ENCODE results near the gene MYL6B. TPM values are rescaled to one million over a fixed set of nuclear protein-coding genes. Genes with fewer than 3 reads are reported as not detected.
A peak's percentile ranks its signal among the peaks of the same experiment; 100 is the strongest.

Gene MYL6B
- total RNA-seq, 4 donors from 2014 or later = 26.3 to 51.0 (median 37.8) TPM

DNA sequence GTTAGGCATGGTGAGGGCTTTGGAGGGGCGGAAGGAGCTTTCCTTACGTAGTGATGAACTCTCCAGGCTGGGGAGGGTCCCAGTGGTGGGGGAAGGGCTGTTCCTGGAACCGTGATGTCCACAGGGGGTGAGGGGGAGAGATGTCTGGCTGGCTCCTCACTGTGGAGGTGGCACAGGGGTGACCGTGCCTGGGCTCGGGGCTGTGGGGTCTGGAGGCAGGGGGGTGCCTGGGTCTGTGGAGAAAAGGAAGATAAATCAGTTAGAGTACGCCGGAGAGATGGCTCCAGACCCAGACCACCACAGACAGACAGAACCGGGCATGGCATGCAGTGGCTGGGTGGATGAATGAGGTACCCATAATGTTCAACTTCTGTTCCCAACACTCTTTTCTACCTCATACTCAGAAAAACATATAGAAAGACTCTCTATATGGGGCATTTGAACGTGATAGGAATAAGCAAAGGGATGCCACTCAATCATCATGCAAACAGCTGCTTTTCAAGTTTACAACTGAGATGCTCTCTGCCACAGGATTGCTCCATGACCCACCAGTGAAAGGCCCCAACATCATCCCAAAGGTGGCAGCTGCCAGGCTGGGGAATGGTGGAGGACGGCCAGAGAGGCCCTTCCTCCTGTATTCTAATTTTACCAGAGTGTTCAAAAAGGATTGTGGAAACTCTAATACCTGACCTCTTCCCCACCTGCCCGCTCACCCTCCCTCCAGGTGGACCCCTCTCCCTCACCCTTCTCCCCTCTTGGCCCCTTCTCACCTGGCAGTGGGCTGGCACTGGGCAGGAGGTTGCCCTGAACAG, 11.4 kb downstream of the MYL6B start:
- intact Hi-C loops (cut with DNase I) = no loop called here
- Histone ChIP-seq H3K27me3 (no peaks in the 10 kb centered on the region), H3K4me1 (peaks cover 21 to 40% (median 32%) of the 10 kb centered on the region in 3 donors), H3K36me3 (peaks cover 60 to 95% (median 61%) of the 10 kb centered on the region in 3 donors), H3K27ac (peak overlapping the region in 3 of 4 donors; percentile 47 to 99 (median 93)), H3K9me3 (no peaks in the 10 kb centered on the region), H3K4me3 (no peak overlapping the region)
- WGBS, 2 donors = 61 to 62% methylated on average over 7 to 11 of the region's 11 CpGs
- TF ChIP-seq POLR2A (IDR thresholded peaks at IDR 0.05) = no peak
- TF ChIP-seq, protein P1, sequence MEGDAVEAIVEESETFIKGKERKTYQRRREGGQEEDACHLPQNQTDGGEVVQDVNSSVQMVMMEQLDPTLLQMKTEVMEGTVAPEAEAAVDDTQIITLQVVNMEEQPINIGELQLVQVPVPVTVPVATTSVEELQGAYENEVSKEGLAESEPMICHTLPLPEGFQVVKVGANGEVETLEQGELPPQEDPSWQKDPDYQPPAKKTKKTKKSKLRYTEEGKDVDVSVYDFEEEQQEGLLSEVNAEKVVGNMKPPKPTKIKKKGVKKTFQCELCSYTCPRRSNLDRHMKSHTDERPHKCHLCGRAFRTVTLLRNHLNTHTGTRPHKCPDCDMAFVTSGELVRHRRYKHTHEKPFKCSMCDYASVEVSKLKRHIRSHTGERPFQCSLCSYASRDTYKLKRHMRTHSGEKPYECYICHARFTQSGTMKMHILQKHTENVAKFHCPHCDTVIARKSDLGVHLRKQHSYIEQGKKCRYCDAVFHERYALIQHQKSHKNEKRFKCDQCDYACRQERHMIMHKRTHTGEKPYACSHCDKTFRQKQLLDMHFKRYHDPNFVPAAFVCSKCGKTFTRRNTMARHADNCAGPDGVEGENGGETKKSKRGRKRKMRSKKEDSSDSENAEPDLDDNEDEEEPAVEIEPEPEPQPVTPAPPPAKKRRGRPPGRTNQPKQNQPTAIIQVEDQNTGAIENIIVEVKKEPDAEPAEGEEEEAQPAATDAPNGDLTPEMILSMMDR (IDR thresholded peaks at IDR 0.05) = no peak
- no peak for DNase-seq

DNA sequence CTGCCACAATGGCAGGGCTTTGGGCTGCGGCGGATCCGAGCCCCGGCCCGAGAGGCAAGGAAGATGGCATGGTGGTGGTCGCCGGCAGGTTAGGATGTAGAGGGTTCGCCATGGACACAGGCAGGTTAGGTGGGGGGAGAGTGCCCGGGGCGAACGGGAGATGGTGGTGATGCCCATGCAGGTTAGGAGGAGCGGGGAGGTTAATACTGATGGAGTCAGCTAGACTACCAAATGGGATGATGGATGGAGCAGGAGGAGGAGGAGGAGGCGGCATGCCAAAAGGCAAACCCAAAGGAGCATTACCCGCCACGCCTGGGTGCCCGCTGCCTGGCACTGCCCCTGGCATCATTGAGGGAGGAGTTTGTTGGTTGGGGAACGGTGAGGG, 11.9 kb downstream of the MYL6B start:
- Histone ChIP-seq H3K36me3 (peaks cover 60 to 100% (median 67%) of the 10 kb centered on the region in 3 donors), H3K27ac (peak overlapping the region in 2 of 4 donors; percentile 47 to 99)

GRCh38 chr12:56165369-56165768, 13.0 kb downstream of the MYL6B start:
- no peak for DNase-seq
- 46 to 79% methylated on average over 3 of the region's 4 CpGs for WGBS, 2 donors
- no peak overlapping the region for H3K4me3 ChIP-seq
- peaks cover 5 to 27% (median 22%) of the 10 kb centered on the region in 3 donors for H3K4me1 ChIP-seq
- H3K27ac ChIP-seq = peak overlapping the region in 1 of 4 donors; percentile 17
- TF ChIP-seq, protein P1 (IDR thresholded peaks at IDR 0.05) = no peak
- no peak for TF ChIP-seq POLR2A (IDR thresholded peaks at IDR 0.05)
- H3K27me3 ChIP-seq = no peaks in the 10 kb centered on the region
- no peaks in the 10 kb centered on the region for H3K9me3 ChIP-seq
- intact Hi-C loops (cut with DNase I) = no loop called here
- H3K36me3 ChIP-seq = peaks cover 61 to 100% (median 75%) of the 10 kb centered on the region in 3 donors

More for the DNA sequence above, 11.9 kb downstream of the MYL6B start:
- peaks cover 16 to 37% (median 32%) of the 10 kb centered on the region in 3 donors for H3K4me1 ChIP-seq
- H3K27me3 ChIP-seq = no peaks in the 10 kb centered on the region
- no peaks in the 10 kb centered on the region for H3K9me3 ChIP-seq
- intact Hi-C loops (cut with DNase I) = no loop called here
- no peak for TF ChIP-seq POLR2A (IDR thresholded peaks at IDR 0.05)
- TF ChIP-seq, protein P1 (IDR thresholded peaks at IDR 0.05) = no peak
- WGBS, 2 donors = 81 to 87% methylated on average over 11 to 12 of the region's 17 CpGs
- DNase-seq = no peak
- no peak overlapping the region for H3K4me3 ChIP-seq

GRCh38 chr12:56169229-56169759, 16.9 kb downstream of the MYL6B start:
- no peak overlapping the region for H3K4me3 ChIP-seq
- DNase-seq = no peak
- H3K27ac ChIP-seq = no peak overlapping the region
- TF ChIP-seq POLR2A (IDR thresholded peaks at IDR 0.05) = no peak
- TF ChIP-seq, protein P1 (IDR thresholded peaks at IDR 0.05) = no peak
- H3K4me1 ChIP-seq = no peaks in the 10 kb centered on the region
- no peaks in the 10 kb centered on the region for H3K9me3 ChIP-seq
- WGBS, 2 donors = 84 to 91% methylated on average over 11 of the region's 11 CpGs
- no peaks in the 10 kb centered on the region for H3K27me3 ChIP-seq
- intact Hi-C loops (cut with DNase I) = no loop called here
- peaks cover 45 to 100% (median 79%) of the 10 kb centered on the region in 3 donors for H3K36me3 ChIP-seq

DNA sequence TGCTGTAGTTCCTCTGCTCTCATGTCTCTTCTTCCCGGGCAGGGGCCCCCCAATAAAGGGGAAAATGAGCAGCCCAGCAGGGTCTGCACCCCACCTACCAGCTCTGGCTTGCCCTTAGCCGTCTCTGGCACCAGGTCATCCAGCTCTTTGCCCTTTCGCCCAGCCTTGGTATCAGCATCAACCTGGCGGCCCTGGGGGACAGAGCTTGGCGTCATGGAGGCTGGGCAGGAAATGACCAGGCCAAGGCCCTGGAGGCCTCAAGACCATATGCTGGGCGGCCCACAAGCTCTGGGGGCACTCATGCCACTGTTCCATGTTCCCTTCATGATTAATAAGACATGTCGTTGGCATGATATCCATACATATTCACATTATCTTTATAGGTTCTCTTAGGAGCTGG, 20.5 kb downstream of the MYL6B start:
- H3K36me3 ChIP-seq = peaks cover 42 to 100% (median 93%) of the 10 kb centered on the region in 3 donors
- no peaks in the 10 kb centered on the region for H3K4me1 ChIP-seq
- no peaks in the 10 kb centered on the region for H3K27me3 ChIP-seq
- WGBS, 2 donors = 82 to 87% methylated on average over 3 to 5 of the region's 7 CpGs
- DNase-seq = no peak
- intact Hi-C loops (cut with DNase I) = no loop called here
- TF ChIP-seq, protein P1 (IDR thresholded peaks at IDR 0.05) = no peak
- no peak for TF ChIP-seq POLR2A (IDR thresholded peaks at IDR 0.05)
- no peaks in the 10 kb centered on the region for H3K9me3 ChIP-seq
- no peak overlapping the region for H3K4me3 ChIP-seq
- H3K27ac ChIP-seq = no peak overlapping the region
